HEK293T (cell line): ENCODE measurements around the gene ROCK1.

Experiments used
- CTBP1 ChIP-seq: fragments of 450-650 bp; IDR thresholded peaks from 2 replicates; pipeline ENCODE4 v1.6.1; 2016; ENCODE audit warnings: borderline replicate concordance
- FOXA1 ChIP-seq: fragments of 450-650 bp; IDR thresholded peaks from 2 replicates; pipeline ENCODE4 v1.6.1; 2016; ENCODE audit warnings: mild to moderate bottlenecking
- FOXK2 ChIP-seq: fragments of 450-650 bp; IDR thresholded peaks from 2 replicates; pipeline ENCODE4 v1.6.1; 2016; ENCODE audit warnings: mild to moderate bottlenecking
- FOXM1 ChIP-seq: fragments of 450-650 bp; IDR thresholded peaks from 2 replicates; pipeline ENCODE4 v1.6.1; 2017; ENCODE audit warnings: mild to moderate bottlenecking, borderline replicate concordance
- SP1 ChIP-seq: fragments of 450-650 bp; IDR thresholded peaks from 2 replicates; pipeline ENCODE4 v1.6.1; 2017
- TARDBP ChIP-seq: fragments of 450-650 bp; IDR thresholded peaks from 2 replicates; pipeline ENCODE4 v1.6.1; 2016
- ZNF384 ChIP-seq: fragments of 450-650 bp; IDR thresholded peaks from 2 replicates; pipeline ENCODE4 v1.6.1; 2016

DNA sequence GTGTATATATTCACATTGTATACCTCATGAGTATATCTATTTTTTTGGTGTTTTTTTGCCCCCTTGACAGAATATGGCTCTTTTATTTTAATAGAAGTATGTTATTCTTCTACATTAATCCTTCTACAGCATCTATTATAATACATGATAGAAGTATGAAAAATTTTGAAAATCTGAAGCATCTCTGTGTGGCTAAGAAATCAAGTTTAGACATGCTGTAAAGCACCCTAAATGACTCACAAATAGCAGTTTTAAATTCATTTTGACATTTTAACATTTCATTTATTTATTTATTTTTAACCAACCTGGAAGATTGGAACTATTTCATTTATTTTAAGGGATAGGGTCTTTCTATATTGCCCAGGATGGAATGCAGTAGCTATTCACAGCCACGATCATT, 33.8 kb upstream of the ROCK1 start:
- no peak for TF ChIP-seq ZNF384
- TF ChIP-seq CTBP1: no peak
- no peak for TF ChIP-seq FOXA1
- TF ChIP-seq SP1: no peak
- no peak for TF ChIP-seq FOXK2
- no peak for TF ChIP-seq FOXM1
- no peak for TF ChIP-seq TARDBP
